Memory B cell (primary cell): ENCODE data around the gene KCNT1.

Experiments
- ATAC-seq: fragments of 150-1000 bp; cut with Tn5 transposase; 2 replicates; pipeline ENCODE4 v1.10.0; 2021; ENCODE audit warnings: low read depth, mild to moderate bottlenecking, moderate library complexity
- DNase-seq, 2 donors: peaks; one replicate each; pipeline ENCODE4 v3.0.0; 2022; ENCODE audit warnings: low spot score in 2 of 2
- H3K27ac Mint-ChIP-seq: one replicate; pipeline ENCODE4 v1.8.0; 2022; ENCODE audit warnings: mild to moderate bottlenecking, moderate library complexity, mixed read lengths
- H3K27me3 Mint-ChIP-seq: one replicate; pipeline ENCODE4 v1.8.0; 2022; ENCODE audit warnings: mixed read lengths
- H3K36me3 Mint-ChIP-seq: one replicate; pipeline ENCODE4 v1.8.0; 2022; ENCODE audit warnings: mild to moderate bottlenecking, mixed read lengths
- H3K4me1 Mint-ChIP-seq: one replicate; pipeline ENCODE4 v1.8.0; 2022; ENCODE audit warnings: mixed read lengths
- H3K4me3 Mint-ChIP-seq: one replicate; pipeline ENCODE4 v1.8.0; 2022; ENCODE audit warnings: mild to moderate bottlenecking, moderate library complexity, mixed read lengths
- H3K9me3 Mint-ChIP-seq: one replicate; pipeline ENCODE4 v1.8.0; 2022; ENCODE audit warnings: mixed read lengths

The KCNT1 gene

DNA sequence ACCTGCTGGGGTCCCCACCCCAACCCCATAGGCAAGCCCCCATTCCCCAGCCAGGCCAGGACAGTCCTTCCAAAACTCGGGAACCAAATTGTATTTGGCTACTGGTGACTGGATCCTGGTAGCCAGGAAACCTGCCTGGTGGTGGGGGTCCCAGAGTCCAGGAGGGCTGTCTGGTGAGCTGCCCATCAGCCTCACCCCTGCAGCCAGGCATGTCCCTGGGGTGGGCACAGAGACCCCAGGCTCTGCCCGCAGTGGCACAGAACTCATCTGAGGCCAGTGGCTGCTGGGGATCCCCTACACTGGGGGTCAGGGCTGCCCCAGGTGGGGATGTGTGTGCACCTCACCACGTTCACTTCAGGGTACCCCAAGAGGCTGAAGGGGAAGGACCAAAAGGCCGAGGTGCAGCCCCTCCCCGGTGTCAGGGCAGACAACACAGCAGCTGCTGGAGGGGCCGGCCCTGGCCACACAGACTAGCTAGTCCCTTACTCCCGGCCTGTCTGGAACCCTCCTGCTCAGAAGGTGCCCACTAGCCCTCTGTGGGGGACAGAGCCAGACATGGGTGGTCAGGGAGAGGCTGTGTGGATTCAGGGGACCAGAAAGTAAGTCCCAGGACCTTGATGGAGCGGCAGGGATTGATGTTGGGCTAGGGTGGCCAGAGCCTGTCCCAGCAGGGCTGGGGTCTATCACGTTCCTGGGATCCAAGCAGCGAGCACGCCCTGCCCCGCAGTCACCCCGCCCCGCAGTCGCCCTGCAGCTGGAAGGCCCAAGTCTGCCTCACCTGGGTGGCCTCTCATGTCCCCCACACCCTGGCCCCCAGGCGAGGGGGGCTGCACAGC is 91.5 kb downstream of the KCNT1 start:
- Mint-ChIP-seq H3K4me3 (no peak overlapping the region), H3K4me1 (no peaks in the 10 kb centered on the region), H3K27me3 (peaks cover 12% of the 10 kb centered on the region), H3K9me3 (no peaks in the 10 kb centered on the region), H3K36me3 (no peaks in the 10 kb centered on the region), H3K27ac (no peak overlapping the region)
- ATAC-seq (no peak), DNase-seq (no peak)

DNA sequence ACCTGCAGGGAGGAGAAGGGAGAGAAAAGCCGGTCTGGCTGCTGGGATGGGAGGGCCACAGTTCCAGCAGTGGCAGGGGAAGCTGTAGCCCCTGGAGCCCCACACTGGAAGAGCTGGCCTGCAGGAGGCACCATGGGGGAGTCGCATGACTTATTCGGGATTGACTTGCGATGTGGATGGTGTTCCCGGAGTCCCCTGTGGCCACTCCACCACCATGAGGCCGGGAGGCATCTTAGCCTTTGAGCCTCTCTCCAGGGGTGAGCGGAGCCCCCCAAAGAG is 92.0 kb downstream of the KCNT1 start:
- Mint-ChIP-seq H3K4me3 (no peak overlapping the region), H3K4me1 (no peaks in the 10 kb centered on the region), H3K36me3 (no peaks in the 10 kb centered on the region), H3K9me3 (no peaks in the 10 kb centered on the region), H3K27me3 (peaks cover 14% of the 10 kb centered on the region), H3K27ac (no peak overlapping the region)
- DNase-seq: no peak
- ATAC-seq: no peak

DNA sequence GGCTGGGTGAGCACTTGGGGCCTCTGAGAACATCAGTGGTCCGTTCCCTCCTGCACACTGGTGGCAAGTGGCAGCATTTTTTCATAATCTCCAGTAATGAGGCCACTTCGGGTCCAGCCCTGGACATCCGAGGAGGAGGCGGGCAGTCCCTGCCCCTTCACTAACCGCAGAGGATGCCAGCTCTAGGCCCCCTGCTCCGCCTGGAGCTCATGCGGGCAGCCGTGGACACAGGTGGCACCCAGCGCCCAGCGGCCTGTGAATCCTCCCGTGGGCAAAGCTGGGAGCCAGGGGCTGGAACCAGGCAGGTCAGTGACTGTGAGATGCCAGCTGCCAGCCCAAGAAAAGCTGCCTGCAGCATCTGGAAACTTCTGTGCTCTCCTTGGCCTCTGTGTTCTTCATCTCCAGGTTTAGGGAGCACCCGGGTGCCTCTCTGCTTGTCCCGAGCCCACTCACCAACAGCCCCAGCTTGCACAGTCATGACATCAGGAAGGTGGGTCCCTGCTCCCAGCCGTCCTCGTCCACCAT is 92.4 kb downstream of the KCNT1 start:
- peaks cover 14% of the 10 kb centered on the region for H3K27me3 Mint-ChIP-seq
- no peak for DNase-seq
- H3K9me3 Mint-ChIP-seq: no peaks in the 10 kb centered on the region
- no peaks in the 10 kb centered on the region for H3K4me1 Mint-ChIP-seq
- no peak overlapping the region for H3K4me3 Mint-ChIP-seq
- ATAC-seq: no peak
- no peak overlapping the region for H3K27ac Mint-ChIP-seq
- no peaks in the 10 kb centered on the region for H3K36me3 Mint-ChIP-seq

DNA sequence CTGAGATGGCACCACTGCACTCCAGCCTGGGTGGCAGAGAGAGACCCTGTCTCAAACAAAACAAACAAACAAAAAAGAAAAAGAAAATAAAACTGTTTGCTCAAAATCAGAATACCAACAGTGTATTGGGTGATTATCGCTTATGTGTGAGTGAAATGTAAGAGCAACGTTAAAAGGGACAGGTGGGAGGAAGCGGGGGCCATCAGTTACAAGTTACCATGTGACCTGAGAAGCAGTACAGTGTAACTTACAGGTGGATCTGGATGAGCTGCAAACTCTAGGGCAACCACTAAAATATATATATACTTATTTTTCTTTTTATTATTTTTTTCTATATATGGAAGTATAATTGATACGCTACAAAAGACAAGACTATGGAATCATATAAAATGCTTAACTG is 93.4 kb downstream of the KCNT1 start:
- Mint-ChIP-seq H3K36me3 (no peaks in the 10 kb centered on the region), H3K4me1 (no peaks in the 10 kb centered on the region), H3K27ac (no peak overlapping the region), H3K27me3 (peaks cover 14% of the 10 kb centered on the region), H3K9me3 (no peaks in the 10 kb centered on the region), H3K4me3 (no peak overlapping the region)
- no peak for ATAC-seq
- DNase-seq: no peak

DNA sequence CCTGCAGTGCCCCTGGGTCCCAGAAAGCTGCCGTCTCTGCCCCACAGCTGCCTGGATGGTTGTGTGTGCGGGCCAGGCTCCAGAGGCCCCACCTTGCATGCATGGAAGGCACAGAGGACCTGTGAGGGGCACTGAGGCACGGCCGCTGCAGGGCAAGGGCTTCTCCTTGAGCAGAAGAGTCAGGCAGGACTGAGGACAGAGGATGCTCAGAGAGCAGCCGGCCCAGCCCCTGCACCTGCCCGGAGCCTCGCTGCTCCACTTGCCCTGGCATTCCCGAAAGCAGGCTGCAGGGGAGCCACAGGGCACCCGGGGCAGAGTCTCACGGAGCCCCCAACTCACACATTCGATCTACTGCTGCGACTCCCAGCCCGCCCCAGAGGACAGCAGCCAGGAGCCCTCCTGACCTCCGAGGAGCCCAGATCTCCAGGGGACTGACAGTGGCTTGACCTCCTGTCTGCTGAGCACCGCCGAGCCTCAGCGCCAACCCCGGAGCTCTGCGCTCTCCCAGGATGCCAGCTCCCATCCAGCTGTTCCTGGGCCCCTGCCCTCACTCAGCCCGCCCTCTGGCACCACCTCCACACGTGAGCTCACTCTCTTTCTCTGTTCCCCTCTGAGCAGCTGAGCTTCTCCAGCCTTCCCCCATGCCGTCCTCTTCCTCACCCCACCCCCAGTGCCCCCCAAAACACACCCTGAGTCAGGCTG is 95.0 kb downstream of the KCNT1 start:
- Mint-ChIP-seq H3K27ac (no peak overlapping the region), H3K4me1 (no peaks in the 10 kb centered on the region), H3K27me3 (peaks cover 11% of the 10 kb centered on the region), H3K4me3 (no peak overlapping the region), H3K36me3 (no peaks in the 10 kb centered on the region), H3K9me3 (peaks cover 1% of the 10 kb centered on the region)
- ATAC-seq (no peak), DNase-seq (no peak)

DNA sequence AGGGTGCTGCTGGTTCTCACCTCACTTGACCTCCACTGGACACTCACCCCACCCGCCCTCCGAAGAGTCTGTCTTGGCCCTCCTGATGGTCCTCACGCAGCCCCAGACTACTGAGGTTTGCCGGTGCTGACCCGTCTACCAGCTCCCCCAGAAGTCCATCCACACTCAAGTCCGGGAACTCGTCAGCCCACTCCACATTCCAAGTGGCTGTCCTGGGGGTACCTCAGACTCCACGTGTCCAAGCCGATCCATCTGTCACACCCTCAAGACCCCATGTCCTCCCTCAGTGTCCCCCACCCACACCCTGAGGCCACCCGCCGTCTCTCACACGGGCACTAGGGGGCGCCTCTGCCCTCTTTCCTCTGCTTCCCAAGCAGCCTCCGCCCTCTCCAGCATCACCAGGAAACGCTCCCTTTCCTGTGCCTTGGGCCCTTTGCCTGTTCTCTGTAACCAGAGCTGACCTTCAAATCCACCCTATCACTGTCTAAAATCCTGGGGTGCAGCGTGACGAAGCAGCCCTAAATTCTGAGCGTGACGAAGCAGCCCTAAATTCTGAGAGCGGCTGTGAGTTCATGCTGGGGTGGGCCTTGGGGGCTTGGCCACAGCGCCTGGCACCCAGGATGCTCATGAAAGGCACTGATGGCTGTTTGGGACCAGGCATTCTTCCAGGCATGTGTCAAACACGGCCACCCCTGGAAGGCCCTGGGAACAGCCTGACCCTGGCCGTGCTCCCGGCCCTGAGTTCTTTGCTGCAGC is 95.7 kb downstream of the KCNT1 start:
- ATAC-seq: no peak
- Mint-ChIP-seq H3K4me3 (no peak overlapping the region), H3K36me3 (no peaks in the 10 kb centered on the region), H3K4me1 (no peaks in the 10 kb centered on the region), H3K27ac (no peak overlapping the region), H3K9me3 (peaks cover 1% of the 10 kb centered on the region), H3K27me3 (peaks cover 11% of the 10 kb centered on the region)
- no peak for DNase-seq

DNA sequence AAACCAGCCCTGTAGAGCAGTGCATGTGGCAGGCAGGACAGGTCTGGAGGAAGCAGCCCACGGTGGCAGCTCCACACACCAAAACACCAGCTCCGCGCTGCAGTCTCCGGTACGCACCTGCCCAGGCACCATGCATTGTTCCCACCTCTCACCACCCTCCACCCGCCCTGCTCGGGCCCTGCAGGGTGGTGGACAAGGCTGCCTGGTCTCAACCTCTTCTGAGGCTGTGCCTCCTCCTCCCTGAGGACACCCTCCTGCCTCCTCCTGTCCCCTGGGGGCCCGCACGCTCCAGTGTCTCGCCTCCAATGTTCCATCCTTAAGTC is 96.2 kb downstream of the KCNT1 start:
- H3K9me3 Mint-ChIP-seq: peaks cover 1% of the 10 kb centered on the region
- H3K27me3 Mint-ChIP-seq: peaks cover 11% of the 10 kb centered on the region
- DNase-seq: no peak
- H3K4me1 Mint-ChIP-seq: no peaks in the 10 kb centered on the region
- H3K36me3 Mint-ChIP-seq: no peaks in the 10 kb centered on the region
- H3K4me3 Mint-ChIP-seq: no peak overlapping the region
- ATAC-seq: no peak
- no peak overlapping the region for H3K27ac Mint-ChIP-seq

DNA sequence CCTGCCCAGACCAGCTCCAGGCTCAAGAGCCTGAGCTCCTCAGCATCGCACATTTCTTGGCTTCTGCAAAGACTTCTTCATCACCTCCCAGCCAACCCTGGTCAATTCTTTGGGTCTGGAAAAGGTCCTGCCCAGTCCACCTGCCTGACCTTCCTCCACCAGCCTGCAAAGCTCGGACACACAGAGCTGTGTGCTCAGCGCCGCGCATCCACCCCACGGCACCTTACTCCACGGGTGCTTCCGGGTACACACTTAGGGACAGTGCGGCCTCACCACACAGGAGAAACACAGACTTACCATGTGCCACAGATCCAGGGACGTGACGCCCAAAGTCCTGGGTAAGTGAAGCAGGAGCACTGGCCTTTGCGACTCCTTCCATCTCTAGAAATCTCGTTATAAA is 97.3 kb downstream of the KCNT1 start:
- Mint-ChIP-seq H3K27ac (no peak overlapping the region), H3K27me3 (peaks cover 11% of the 10 kb centered on the region), H3K4me3 (no peak overlapping the region), H3K36me3 (no peaks in the 10 kb centered on the region), H3K9me3 (peaks cover 1% of the 10 kb centered on the region), H3K4me1 (no peaks in the 10 kb centered on the region)
- DNase-seq: no peak
- ATAC-seq: no peak

DNA sequence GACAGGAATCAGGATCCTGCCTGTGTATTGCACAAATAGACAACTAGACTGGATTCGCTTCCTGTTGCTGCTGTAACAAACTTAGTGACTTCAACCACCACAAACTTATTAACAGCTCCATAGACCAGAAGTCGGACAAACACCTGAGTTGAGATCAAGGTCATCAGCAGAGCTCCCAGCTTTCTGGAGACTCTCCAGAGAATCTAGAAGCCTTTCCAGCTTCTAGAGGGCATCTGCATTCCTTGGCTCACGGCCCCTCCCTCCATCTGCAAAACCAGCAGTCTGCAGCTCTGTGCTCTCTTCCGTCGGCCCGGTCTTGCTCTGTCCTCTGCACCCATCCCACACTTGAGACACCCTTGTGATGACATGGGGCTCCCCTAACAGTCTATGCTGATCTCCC is 99.1 kb downstream of the KCNT1 start:
- Mint-ChIP-seq H3K27ac (no peak overlapping the region), H3K4me1 (peaks cover 3% of the 10 kb centered on the region), H3K36me3 (no peaks in the 10 kb centered on the region), H3K4me3 (no peak overlapping the region), H3K9me3 (peaks cover 1% of the 10 kb centered on the region), H3K27me3 (peaks cover 11% of the 10 kb centered on the region)
- DNase-seq (no peak), ATAC-seq (no peak)

DNA sequence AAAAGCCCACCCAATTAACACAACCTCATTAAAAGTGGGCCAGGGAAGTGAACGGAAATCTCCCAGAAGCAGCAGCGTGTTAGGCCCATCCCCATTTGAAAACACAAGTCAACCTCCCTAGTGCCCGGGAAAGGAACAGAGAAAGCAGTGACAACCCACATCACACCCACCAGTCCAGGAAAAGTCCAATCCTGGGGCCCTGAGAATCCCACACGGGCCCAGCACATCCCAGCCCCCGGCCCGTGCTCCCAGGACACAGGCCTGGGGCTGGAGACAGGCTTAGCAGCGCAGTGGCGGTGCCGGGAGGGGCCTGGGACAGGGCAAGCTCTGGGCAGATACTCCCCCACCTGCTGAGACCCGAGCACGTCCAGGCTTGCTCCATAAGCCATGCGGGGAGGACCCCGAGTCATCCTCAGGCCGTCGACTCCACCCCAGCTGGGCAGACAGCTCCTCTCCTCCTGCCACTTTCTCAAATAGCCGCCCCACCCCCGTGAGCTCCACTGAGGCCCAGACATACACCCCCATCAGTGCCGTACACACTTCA is 101.0 kb downstream of the KCNT1 start:
- Mint-ChIP-seq H3K4me3 (no peak overlapping the region), H3K9me3 (peaks cover 1% of the 10 kb centered on the region), H3K27ac (no peak overlapping the region), H3K27me3 (peaks cover 3% of the 10 kb centered on the region), H3K36me3 (no peaks in the 10 kb centered on the region), H3K4me1 (peaks cover 3% of the 10 kb centered on the region)
- ATAC-seq: no peak
- DNase-seq: no peak

DNA sequence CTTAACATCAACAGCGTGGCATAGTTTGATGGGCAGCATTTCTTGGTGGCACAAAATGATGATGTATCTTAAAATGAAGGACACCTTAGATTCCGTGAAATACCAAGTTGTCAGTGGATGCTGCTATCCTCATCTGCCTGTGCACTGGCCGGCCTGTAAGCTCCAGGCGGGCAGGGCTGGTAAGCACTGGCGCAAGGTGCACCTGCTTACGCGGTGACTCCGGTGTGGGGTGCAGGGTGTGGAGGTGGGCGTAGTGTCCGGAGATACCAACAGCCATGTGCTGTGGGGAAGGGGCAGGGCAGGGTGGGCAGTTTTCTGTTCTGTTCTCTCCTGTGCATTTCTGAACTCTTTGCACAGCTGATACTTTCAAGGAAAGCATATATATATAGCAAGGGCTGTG is 101.5 kb downstream of the KCNT1 start:
- H3K27ac Mint-ChIP-seq: no peak overlapping the region
- H3K4me1 Mint-ChIP-seq: peaks cover 3% of the 10 kb centered on the region
- H3K4me3 Mint-ChIP-seq: no peak overlapping the region
- DNase-seq (no peak), ATAC-seq (no peak)
- H3K27me3 Mint-ChIP-seq: peaks cover 2% of the 10 kb centered on the region
- no peaks in the 10 kb centered on the region for H3K36me3 Mint-ChIP-seq
- H3K9me3 Mint-ChIP-seq: peaks cover 1% of the 10 kb centered on the region

DNA sequence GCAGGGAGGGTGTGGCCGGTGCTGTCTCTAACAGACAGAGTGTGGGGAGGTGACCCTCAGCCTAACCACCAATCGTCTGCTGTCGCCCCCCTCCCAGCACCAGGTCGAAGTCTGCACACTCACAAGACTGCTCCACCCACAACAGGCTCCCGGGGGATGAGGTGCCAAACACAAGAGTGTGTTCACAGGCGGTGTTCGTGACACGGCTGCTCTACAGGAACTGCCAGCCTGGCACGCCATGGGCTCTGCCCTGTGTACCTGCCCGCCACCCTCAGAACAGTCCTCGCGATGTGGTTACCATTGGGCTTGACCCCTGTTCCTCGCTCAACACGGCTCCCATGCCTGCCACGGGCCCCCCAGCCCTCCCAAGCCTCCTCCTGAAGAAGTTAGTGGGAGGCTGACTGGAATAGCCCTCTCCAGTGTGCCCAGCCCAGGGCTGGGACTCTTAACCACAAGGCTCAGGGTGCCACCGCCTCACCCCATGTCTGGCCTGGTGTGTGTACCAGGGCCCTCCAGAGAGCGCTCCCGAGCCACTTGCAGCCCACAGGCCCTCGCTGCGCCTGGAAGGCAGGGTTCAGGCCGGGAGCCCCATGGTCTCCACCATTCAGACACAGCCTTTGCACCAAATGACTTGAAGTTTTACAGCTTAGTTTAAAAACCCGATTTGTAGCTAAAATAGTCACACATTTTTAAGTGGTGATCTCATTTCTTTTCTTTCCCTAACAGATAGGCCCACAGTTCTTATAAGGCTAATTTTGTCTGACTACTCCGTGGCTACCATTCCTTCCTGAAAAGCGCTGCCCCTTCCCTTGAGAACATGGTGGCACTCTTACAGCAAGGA is 102.8 kb downstream of the KCNT1 start:
- ATAC-seq (no peak), DNase-seq (no peak)
- H3K9me3 Mint-ChIP-seq: peaks cover 1% of the 10 kb centered on the region
- no peak overlapping the region for H3K4me3 Mint-ChIP-seq
- H3K27me3 Mint-ChIP-seq: no peaks in the 10 kb centered on the region
- H3K27ac Mint-ChIP-seq: no peak overlapping the region
- peaks cover 3% of the 10 kb centered on the region for H3K4me1 Mint-ChIP-seq
- H3K36me3 Mint-ChIP-seq: peaks cover under 1% of the 10 kb centered on the region

DNA sequence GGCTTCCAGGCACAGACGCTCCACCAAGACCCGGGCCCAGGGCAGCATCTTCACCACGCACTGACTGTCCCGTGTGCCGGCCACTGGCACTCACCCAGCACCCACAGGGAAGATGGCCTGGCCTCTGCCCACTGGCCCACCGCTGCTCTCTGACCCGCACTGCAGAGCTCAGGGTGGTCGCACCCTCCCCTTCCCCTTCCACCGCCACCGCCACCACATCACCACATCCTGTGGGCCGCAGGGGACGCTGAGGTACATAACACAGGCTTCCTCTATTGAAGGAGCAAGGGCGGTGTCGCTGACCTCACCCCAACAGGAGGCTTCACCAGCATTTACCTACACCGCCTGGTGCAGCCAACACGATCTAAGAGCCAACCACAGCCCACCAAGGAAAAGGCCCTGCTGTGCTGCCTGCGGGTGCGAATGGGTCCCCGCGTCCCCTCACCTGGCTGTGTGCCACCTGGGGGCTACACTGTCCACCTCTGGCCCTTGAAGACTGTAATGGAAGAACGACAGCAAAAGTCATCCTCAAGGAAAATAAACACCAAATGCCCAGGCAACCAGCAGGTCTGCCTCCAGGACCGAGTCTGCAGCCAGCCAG is 103.5 kb downstream of the KCNT1 start:
- Mint-ChIP-seq H3K9me3 (peaks cover 1% of the 10 kb centered on the region), H3K27ac (no peak overlapping the region), H3K36me3 (peaks cover 5% of the 10 kb centered on the region), H3K4me3 (no peak overlapping the region), H3K4me1 (peaks cover 3% of the 10 kb centered on the region), H3K27me3 (no peaks in the 10 kb centered on the region)
- ATAC-seq: no peak
- no peak for DNase-seq
